Activated naive CD4-positive, alpha-beta T cell treated with anti-CD3 and anti-CD28 coated beads, Interleukin-2, amount 50 U/mL, for 72 hours (primary cell): ENCODE data around the gene PSKH1. TPM values are rescaled to one million over a fixed set of nuclear protein-coding genes. Genes with fewer than 3 reads are reported as not detected.

Source experiments
- ATAC-seq, 2 donors: fragments of 150-1000 bp; cut with Tn5 transposase; 2 replicates each; pipeline ENCODE4 v1.10.0; 2021; ENCODE audit warnings: mild to moderate bottlenecking in 2 of 2, moderate library complexity in 2 of 2
- DNase-seq, 2 donors: peaks; one replicate each; pipeline ENCODE4 v3.0.0; 2021 to 2022; ENCODE audit warnings: low spot score in 2 of 2
- H3K27ac Mint-ChIP-seq, 2 donors: one replicate each; pipeline ENCODE4 v1.8.0; 2022; ENCODE audit warnings: mild to moderate bottlenecking in 2 of 2, mixed read lengths in 2 of 2
- H3K36me3 Mint-ChIP-seq, 2 donors: one replicate each; pipeline ENCODE4 v1.8.0; 2022; ENCODE audit warnings: mixed read lengths in 2 of 2
- H3K9me3 Mint-ChIP-seq, 2 donors: one replicate each; pipeline ENCODE4 v1.8.0; 2022; ENCODE audit warnings: mixed read lengths in 2 of 2
- total RNA-seq, 2 donors: library from RNA; stranded (reverse); gene quantifications; one replicate each; pipeline ENCODE4 v1.2.3, GENCODE V29; 2022

PSKH1 gene
- 10 to 100 TPM in 1 of 2 donors, 1 to 10 TPM in 1; 3.5 to 11.6 TPM for total RNA-seq

DNA sequence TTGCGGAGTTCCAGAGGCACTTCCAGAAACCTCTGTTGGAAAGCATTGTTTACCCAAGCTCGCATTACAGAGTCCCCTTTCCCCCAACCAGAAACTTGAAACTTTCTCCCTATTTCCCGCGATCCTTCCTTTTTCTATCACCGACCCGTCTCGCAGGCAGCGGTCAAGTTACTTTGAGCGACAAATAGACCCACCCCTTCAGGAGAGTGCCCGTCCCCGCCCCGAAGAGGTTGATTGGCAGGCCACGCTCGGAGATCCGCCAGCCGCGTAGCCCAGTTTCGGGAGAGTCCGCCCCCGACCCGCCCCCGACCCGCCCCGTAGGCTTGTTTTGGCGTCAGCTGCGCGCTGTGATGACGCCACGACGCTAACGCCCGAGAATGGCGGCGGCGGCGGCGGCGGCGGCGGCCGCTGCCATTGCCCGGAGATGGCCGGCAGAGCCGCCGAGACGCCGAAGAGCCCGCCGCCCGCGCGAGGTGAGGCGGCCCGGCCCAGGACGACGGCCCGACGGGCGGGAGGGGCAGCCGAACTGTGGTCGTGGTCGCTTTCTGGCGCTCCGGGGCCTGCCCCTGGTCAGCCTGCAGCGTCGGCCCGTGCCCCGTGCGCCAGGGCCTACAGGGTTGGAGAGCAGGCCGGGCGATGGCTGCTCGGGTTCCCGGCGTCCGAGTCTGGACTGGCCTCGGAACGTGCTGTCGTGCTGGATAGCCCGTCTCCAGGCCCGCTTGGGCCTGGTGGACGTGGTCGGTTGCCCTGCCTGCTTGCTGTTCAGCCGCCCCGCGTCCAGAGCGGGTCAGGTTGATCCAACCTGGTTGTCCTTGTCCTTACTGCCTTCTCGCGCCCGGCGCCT is at the start of gene PSKH1:
Gene PSKH1 (plus strand): TSS at position 356 of the 844 bp plus-strand sequence. CDS start 15,496 bp downstream, outside the sequence.
- Mint-ChIP-seq H3K27ac (peak within 1 kb of the TSS; percentile 94 to 97), H3K9me3 (no peaks in the 10 kb centered on the region), H3K36me3 (peaks cover 4 to 7% of the 10 kb centered on the region in 2 donors)
- DNase-seq (peak; percentile 90 to 92), ATAC-seq (peak; percentile 100)

DNA sequence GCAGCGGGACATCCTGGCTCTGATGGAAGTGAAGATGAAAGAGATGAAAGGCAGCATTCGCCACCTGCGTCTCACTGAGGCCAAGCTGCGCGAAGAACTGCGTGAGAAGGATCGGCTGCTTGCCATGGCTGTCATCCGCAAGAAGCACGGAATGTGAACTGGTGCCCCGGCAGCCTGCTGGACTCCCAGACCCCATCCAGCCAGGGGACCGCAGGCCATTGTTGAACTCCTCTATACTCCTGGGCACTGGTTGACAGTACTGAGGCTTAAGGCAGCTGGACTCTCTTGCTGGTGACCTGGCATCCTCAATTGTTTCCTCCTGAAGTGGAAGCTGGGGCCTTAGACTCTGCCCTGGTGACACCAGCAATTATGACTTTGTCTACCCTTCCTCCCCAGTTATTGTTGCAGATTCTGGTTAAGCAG is 49.7 kb upstream of the PSKH1 start:
- Mint-ChIP-seq H3K27ac (peak overlapping the region; percentile 90 to 97), H3K36me3 (peaks cover 19 to 33% of the 10 kb centered on the region in 2 donors), H3K9me3 (no peaks in the 10 kb centered on the region)
- no peak for DNase-seq
- ATAC-seq: no peak

GRCh38 chr16:67844497-67844896 is 48.6 kb upstream of the PSKH1 start:
- Mint-ChIP-seq H3K9me3 (no peaks in the 10 kb centered on the region), H3K36me3 (peaks cover 19 to 33% of the 10 kb centered on the region in 2 donors)

GRCh38 chr16:67845291-67846062 is 47.6 kb upstream of the PSKH1 start:
- H3K9me3 Mint-ChIP-seq: no peaks in the 10 kb centered on the region
- no peak for ATAC-seq

More at GRCh38 chr16:67844497-67844896, 48.6 kb upstream of the PSKH1 start:
- ATAC-seq (no peak), DNase-seq (no peak)
- H3K27ac Mint-ChIP-seq: peak overlapping the region in 1 of 2 donors; percentile 90

DNA sequence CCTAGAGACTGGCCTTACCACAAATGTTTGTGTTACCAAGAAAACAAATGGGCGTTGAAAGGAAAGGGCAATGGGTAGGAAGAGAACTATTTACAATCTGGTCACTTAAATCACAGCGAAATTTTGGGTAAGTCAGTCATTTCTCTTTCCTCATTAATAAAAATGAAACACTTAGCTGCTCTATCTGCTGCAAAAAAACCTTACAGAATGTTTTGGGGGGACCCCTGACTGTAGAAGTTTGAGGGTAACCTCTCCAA is 47.1 kb upstream of the PSKH1 start:
- Mint-ChIP-seq H3K9me3 (no peaks in the 10 kb centered on the region), H3K27ac (peak overlapping the region; percentile 90 to 97), H3K36me3 (peaks cover 24 to 33% of the 10 kb centered on the region in 2 donors)
- no peak for DNase-seq
- no peak for ATAC-seq

More at GRCh38 chr16:67845291-67846062, 47.6 kb upstream of the PSKH1 start:
- no peak for DNase-seq
- peaks cover 24 to 33% of the 10 kb centered on the region in 2 donors for H3K36me3 Mint-ChIP-seq
- peak overlapping the region; percentile 90 to 97 for H3K27ac Mint-ChIP-seq

GRCh38 chr16:67846320-67847063 is 46.6 kb upstream of the PSKH1 start, which contains the start of gene NUTF2:
NUTF2 (plus strand) TSS chr16:67846933; CDS start chr16:67865131, 18,198 bp downstream.
- Mint-ChIP-seq H3K9me3 (no peaks in the 10 kb centered on the region), H3K36me3 (peaks cover 24 to 33% of the 10 kb centered on the region in 2 donors), H3K27ac (peak within 1 kb of the TSS; percentile 90 to 97)
- ATAC-seq (peak; percentile 74 to 76), DNase-seq (peak; percentile 95 to 97)

DNA sequence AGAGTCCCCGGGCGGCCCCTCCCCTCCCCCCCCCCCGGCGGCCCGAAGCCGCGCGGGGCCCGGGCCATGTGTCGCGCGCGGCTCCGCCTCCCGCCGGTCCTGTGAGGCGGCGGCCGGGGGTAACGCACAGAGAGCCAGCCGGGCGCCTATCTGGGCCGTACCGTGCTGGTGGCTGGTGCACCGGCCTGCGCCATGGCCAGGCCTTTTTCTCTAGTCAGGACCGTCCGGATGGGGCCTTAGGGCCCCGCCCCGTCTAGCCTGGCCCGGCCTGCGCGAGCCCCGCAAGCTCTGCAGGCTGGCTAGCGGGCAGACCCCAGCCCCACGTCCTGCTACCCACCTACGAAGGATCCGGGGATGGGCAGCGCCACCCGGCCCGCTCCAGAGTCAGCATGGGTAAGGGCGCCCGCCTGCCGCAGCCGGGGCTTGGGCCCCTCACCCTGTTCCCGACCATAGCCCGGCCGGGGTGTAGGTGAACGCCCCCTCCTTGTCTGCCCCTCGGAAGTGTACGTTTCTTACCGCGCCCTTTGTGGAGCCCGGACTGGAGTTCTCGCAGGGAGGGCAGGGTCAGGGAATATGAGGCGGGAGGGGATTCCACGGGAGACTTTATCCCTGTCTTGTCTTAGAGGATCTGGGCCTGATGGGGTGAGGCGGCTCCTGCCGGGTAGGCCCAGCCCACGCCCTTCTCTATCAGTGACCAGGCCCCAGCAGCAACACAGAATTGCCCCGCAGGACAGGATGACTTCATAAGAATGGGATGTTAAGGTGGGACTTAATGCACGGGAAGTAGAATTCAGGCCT is 45.8 kb upstream of the PSKH1 start, which contains the start of gene CENPT:
Gene CENPT (minus strand): TSS at position 630 of the 798 bp plus-strand sequence. CDS start 13,834 bp downstream, outside the sequence.
- H3K36me3 Mint-ChIP-seq: peaks cover 24 to 33% of the 10 kb centered on the region in 2 donors
- H3K9me3 Mint-ChIP-seq: no peaks in the 10 kb centered on the region
- peak within 1 kb of the TSS; percentile 90 to 92 for H3K27ac Mint-ChIP-seq
- DNase-seq (no peak), ATAC-seq (peak; percentile 43 to 47)

DNA sequence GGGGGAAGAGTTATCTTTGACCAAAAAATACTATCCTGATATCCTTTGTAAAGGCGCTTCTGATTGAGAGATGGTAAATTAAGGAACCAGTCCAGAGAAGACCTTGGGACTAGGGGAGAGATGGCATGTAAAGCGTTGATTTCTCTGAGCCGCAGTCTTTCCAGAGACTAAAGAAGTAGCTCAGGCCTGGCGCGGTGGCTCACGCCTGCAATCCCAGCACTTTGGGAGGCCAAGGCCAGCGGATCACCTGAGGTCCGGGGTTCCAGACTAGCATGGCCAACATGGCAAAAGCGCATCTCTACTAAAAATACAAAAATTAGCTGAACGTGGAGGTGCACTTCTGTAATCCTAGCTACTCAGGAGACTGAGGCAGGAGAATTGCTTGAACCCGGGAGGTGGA is 44.9 kb upstream of the PSKH1 start:
- Mint-ChIP-seq H3K9me3 (no peaks in the 10 kb centered on the region), H3K27ac (peak overlapping the region; percentile 74 to 90), H3K36me3 (peaks cover 18 to 25% of the 10 kb centered on the region in 2 donors)
- ATAC-seq: no peak
- DNase-seq: no peak

- Mint-ChIP-seq H3K36me3 (peaks cover 0 to 5% of the 10 kb centered on the region in 2 donors), H3K9me3 (no peaks in the 10 kb centered on the region), H3K27ac (no peak overlapping the region)
- no peak for ATAC-seq
- no peak for DNase-seq
Observed at GRCh38 chr16:67853670-67854069, 39.4 kb upstream of the PSKH1 start.

- Mint-ChIP-seq H3K36me3 (no peaks in the 10 kb centered on the region), H3K9me3 (no peaks in the 10 kb centered on the region), H3K27ac (peak overlapping the region in 1 of 2 donors; percentile 56)
- DNase-seq (no peak), ATAC-seq (no peak)
Observed at GRCh38 chr16:67855789-67856188, 37.3 kb upstream of the PSKH1 start.

DNA sequence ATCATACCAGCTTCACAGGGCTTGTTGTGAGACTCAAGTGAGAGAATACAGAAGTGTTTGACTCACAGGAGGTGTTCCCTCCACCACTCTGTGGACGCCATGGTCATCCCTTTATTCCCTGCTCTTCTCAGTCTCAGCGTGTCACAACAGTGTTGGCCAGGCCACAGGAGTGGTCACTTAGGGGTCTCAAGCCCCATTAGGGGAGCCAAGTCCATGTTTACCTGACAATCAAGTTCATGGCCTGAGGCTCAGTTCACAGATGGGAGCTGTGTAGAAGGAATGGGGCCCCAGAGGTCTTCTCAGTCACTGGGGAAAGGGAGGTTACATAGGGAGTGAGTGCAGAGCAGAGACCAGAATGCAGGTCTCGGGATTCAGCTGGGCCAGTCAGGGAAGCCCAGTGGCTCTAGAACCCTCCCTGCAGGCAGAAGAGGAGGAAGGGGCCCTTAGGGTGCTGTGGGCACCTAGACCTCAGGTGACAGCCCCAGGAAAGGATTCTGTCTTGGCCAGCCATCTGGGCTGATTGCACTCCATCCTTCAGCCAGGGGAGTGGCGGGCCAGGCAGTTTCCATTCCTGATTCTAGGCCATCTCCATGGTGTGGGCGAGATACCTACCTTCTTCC is 36.0 kb upstream of the PSKH1 start:
- Mint-ChIP-seq H3K27ac (peak overlapping the region; percentile 56 to 90), H3K36me3 (no peaks in the 10 kb centered on the region), H3K9me3 (no peaks in the 10 kb centered on the region)
- DNase-seq: no peak
- peak in 1 of 2 donors; percentile 9 for ATAC-seq

GRCh38 chr16:67857547-67858233 is 35.4 kb upstream of the PSKH1 start:
- no peaks in the 10 kb centered on the region for H3K36me3 Mint-ChIP-seq
- peak overlapping the region; percentile 56 to 90 for H3K27ac Mint-ChIP-seq
- DNase-seq (no peak), ATAC-seq (peak; percentile 70 to 83)
- no peaks in the 10 kb centered on the region for H3K9me3 Mint-ChIP-seq

DNA sequence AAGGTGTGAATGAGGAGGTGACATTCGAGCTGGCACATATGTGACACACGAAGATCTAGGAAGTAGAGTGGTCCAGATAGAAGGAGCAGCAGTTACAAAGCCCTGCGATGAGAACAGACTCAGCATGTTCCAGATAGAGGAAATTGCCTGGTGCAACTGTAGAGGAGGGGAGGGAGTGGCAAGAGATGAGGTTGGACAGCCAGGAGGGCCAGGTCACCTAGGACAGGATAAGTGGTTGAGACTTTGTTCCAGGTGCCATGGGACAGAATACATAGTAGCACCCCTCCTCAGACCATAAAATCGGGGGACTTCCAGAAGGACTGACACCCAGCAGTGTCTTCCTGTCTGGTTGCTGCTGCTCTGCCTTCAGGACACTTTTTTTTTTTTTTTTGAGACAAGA is 34.6 kb upstream of the PSKH1 start:
- H3K27ac Mint-ChIP-seq: peak overlapping the region; percentile 56 to 90
- no peaks in the 10 kb centered on the region for H3K36me3 Mint-ChIP-seq
- no peaks in the 10 kb centered on the region for H3K9me3 Mint-ChIP-seq
- DNase-seq (no peak), ATAC-seq (no peak)

DNA sequence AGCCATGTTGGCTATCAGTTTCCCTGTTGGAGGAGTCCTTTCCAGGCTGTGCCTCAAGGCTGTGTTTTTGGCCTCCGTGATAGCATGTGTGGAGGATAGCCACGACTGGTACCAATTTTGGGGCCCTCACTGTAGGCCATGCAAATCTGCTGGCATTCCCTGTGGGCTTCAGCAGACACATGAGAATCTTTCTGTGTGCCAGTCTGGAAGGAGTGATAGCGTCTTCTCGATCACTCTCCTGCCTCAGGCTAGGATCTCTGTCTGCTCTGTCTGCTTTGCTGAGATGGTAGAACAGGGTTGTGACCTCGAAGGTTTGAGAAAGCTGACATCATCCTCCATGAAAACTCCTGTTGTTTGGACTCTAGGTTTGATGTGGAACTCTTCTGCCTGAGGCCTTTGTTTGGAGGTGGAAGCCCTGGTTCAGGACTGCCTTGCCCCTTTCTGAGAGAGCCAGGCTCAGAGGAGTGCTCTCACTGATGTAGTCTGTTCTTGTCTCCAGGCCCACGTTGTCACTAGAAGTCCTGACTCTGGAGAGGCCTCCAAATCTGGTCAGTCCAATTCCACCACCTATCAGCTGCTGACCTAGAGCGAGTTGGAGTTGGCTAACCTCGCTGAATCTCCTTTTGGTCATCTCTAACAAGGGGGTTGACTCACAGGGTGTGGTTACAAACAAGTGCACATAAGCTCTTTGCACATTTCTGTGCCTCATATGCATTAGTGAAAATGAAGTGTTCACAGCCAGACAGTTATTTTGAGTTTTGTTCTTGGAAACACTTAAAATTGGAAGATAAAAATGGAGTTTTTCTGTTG is 32.3 kb upstream of the PSKH1 start:
- ATAC-seq (peak in 1 of 2 donors; percentile 19), DNase-seq (no peak)
- Mint-ChIP-seq H3K27ac (peak overlapping the region; percentile 22 to 42), H3K36me3 (no peaks in the 10 kb centered on the region), H3K9me3 (no peaks in the 10 kb centered on the region)
